GM18502 (cell line): ENCODE results near the gene TRIM66.

Experiments
- ATAC-seq: cut with Tn5 transposase; IDR thresholded peaks from one replicate; pipeline ENCODE4 v1.9.1; 2021; ENCODE audit warnings: mild to moderate bottlenecking; ENCODE audit not compliant: unreplicated experiment, poor library complexity

Gene TRIM66

DNA sequence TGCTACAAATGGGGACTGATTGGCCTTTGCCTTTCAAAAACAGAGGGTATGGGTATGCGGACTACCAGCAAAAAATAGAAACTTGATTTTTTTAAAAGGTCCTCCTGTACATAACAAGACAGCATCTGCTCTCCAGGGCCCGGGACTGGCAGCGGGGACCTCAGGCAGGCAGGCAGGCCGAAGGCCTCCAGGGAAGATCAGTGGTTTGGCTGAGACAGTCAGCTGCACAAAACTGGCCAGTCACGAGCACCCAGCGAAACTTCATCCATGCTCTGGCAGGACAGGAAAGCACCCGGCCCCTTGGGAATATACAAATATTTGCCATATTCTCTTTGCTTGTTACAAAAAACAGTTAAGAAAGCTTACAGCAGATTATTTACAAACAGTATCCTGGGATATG lies 11.1 kb upstream of the TRIM66 start:
- ATAC-seq, result no peak

DNA sequence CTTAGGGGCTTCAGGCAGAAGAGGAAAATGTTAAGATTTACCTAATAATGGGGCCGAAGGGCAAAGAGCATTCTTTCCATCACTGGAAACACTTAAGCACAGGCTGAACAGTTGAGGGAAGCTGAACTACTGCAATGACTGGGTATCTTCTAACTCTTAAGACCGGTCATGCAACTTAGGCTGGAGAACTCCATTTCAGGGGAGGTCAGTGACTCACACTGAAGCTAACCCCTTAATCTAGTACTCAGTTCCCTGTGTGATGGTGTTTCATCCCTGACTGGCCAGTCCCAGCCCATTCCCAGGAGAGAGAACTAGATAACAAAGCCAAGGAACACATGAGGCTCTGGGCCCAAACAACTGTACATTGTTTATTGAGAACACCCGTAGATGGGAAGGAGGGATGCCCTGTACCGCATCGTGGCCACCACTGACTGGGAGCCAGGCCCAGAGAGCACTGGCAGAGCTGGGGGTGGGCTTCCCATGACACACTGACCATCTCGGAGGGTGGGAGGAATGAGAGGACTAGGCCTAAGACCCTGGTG lies 10.6 kb upstream of the TRIM66 start:
- no peak for ATAC-seq

DNA sequence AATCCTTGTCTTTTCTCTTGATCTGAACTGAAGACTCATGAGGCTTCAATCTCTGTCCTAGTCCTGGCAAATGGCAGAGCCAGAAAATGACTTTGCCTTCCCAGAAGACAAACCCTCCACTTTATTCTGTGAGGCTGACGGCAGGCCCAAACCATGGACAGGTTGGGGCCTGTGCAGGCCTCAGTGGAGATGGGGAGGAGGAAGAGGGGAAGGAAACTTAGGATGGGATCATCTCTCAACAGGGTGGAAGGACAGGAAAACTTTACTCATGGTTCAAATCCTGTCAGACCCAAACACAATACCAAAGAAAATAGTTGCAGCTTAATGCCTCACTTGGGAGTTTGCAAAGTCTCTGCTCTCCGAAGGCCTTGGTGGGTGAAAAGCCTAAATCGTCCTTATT lies 10.0 kb upstream of the TRIM66 start:
- no peak for ATAC-seq

DNA sequence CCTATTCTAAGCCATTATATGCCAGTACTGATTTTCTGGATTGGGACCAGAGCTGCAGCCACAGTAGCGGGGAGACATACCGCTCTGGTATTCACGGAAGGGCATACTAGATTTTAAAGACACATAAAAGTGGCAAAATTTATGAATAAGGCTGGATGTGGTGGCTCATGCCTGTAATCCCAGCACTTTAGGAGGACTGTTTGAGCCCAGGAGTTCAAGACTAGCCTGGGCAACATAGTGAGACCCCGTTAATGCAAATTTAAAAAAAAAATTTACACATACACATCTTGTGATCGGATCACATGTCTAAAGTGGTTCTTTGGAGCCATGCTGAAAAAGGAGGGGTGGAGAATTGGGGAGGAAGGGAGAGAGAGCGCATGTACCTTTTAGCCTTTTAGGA lies 9.1 kb upstream of the TRIM66 start:
- no peak for ATAC-seq

DNA sequence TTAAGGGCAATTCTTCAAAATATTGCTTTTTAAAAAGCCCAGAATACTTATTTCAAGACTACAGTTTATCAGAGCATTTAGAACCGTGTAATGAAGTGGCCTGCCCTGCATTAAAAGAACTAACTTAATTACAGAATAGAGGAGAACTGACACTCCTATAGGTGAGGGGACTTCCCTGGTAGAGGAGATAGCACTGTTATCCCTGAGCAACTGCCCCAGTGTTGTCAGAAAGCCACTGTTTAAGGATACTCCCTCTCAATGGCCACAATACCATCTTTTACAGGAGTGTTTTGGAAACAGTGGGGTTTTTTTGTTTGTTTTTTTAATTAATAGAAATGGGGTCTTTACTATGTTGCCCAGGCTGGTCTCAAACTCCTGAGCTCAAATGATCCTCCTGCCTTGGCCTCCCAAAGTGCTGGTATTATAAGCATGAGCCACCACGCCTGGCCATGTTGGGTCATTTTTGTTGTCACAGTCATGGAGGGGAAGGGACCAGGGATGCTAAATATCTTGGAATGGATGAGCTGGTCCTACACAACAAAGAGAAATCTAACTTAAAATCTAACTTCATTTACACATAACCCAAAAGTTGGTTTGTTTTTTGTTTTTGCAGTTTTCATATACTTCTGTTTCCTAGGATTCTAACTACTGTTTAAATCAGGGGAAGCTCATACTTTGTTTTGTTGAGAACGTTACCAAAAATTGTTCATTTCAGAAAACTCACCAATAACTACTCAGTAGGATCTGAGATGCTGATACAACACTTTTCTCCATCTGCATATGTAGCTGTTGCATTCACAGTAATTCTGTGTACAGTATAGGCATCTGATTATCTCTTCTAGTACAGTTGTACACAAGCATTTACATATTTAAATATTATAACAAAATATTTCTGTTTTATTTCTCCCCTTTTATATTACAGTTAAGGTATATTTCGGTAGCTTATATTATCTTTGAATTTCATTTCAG lies 8.2 kb upstream of the TRIM66 start:
- no peak for ATAC-seq

GRCh38 chr11:8689726-8690255 lies 7.3 kb upstream of the TRIM66 start:
- ATAC-seq, result no peak

DNA sequence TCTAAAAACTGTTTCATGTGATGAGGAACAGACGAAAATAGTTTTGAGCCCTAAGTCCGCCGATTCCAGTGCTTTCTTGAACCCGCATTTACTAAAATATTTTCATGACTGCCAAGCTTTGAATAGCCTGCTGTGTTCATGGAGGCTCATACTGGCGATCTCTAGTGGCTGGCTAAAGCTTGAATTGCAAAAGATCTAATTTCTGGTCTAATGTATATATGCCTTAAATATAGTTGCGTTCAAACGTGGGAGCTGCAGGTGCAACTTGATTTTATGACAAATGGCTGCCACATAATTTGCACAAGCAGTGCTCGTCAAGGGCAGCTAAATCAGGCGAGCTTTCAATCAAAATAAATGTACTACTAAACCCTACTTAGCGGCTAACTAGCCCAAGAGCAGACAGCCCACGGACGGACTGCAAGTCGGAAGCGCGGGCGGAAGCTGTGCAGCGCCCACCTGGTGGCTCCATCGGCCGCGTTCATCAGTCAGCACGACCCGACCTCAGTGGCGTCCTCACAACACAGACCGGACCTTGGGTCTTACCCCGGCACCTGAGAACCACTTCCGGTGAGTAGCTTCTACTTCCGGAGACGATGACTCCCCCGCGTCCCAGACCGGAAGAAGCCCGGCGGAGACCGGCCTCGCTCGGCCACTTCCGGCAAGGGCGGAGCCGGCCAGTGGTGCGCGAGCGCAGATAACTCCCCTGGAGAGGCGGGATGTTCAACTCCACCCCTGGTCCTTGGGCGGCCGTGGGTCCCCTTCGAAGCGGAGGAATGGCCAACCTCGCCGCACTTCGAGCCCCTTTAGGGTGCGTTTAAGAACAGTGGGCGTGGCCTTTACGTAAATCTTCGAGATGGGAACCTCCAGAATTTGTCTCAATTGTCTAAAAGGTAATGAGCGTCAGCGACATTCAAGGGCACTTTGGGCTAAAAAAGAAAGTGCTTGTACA lies 6.2 kb upstream of the TRIM66 start:
- peak; percentile 92 for ATAC-seq

DNA sequence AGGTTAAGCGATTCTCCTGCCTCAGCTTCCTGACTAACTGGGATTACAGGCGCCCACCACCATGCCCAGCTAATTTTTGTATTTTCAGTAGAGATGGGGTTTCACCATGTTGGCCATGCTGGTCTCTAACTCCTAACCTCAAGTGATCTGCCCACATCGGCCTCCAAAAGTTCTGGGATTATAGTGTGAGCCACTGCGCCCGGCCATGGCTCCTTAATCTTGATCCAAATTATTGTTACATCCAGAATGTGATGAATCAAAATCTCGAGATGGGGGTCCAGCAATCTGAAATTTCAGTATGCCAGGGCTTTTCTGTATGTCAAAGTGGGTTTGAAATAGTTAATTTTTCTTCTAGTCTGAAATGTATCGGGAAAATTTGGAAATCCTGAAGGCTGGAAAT lies 3.9 kb upstream of the TRIM66 start:
- ATAC-seq, result no peak

DNA sequence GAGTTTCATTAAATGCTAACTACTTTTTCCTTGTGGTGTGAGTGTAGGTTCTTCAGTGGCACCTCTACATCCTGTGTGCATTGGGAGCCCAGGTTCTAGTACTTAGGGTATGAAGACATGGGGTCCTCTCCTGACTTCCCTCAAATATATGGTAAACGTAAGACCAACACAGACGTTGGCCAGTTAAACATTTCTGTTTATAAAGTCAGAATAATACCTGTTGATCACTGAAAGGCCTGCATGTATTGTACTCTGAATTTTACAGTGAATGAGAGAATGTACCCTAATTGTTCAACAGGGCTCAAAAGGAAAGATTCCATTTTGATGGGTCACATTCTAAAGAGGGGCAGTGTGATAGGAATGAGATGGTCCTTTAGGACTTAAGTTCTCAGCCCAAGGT lies 3.4 kb upstream of the TRIM66 start:
- no peak for ATAC-seq

DNA sequence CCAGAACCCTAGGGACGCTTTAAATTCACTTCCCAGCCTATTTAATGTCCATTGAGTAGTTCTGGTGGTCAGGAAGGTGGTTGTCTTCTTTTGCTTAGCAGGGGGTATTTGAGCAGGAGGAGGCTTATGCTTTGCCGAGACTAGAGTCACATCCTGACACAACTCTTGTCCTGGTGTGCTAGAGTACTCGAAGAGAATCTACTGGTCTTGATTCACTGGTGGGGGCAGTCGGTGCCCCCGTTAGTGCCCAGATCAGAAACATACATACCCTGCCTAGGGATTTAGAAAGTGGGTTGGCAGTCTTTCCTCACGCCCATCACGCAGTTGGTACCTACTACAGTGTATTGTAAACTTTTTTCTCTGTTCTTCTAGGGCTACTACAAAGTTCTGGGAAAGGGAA lies 2.8 kb upstream of the TRIM66 start:
- ATAC-seq, result no peak

DNA sequence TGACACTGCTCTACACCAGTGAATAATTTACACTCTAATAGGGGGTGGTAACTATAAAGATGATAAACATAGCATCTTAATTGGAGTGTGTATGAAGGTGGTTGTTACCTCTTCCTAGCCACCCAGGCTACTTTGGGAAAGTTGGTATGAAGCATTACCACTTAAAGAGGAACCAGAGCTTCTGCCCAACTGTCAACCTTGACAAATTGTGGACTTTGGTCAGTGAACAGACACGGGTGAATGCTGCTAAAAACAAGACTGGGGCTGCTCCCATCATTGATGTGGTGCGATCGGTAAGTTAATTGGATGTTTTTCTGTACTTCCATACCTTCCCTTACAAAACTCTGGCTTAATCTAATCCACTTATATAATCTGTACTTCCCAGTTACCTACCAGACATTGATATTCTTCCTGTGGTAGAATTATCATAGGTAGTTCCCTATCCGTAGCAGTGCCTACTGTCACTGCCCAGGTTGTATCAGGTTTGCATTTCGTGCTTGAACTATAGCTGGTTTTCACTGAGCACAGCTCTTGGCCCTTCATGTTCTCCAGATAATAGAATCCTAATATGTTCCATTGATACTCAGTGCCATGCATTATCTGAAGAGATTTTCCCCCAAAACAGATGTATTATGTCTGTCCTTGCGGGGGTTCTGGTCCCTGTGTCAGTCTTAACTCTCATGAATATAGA lies 2.3 kb upstream of the TRIM66 start:
- ATAC-seq, result no peak

DNA sequence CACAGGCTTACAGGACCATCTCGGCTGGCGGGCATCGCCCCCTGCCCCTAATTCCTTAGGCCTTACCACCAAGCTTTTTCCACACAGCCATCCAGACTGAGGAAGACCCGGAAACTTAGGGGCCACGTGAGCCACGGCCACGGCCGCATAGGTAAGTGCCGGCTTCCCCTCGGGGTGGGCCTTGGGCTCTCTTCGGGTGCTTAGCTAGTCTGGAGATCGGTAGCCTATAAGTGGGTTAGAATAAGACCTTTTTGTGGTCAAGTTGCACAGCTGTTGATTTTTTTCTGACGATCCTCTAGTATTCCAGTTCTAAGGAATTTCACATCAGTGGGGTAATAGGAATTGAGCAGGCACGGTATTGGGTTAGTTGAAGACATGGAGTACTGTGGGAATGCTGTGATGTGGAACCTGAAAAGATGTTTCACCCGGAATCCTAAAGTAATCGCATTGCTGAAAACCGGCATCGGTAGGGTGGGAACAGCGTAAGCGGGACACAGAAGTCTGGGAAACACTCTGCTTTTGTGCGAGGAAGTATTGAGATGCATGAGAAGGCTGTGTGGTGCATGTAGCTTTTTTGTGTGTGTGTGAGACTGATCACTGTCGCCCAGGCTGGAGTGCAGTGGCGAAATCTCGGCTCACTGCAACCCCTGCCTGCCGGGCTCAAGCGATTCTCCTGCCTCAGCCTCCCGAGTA lies 796 bp upstream of the TRIM66 start:
- no peak for ATAC-seq

GRCh38 chr11:8681837-8682302 lies 595 bp downstream of the TRIM66 start:
- no peak for ATAC-seq

GRCh38 chr11:8679006-8679405 lies 3.5 kb downstream of the TRIM66 start:
- ATAC-seq, result no peak

DNA sequence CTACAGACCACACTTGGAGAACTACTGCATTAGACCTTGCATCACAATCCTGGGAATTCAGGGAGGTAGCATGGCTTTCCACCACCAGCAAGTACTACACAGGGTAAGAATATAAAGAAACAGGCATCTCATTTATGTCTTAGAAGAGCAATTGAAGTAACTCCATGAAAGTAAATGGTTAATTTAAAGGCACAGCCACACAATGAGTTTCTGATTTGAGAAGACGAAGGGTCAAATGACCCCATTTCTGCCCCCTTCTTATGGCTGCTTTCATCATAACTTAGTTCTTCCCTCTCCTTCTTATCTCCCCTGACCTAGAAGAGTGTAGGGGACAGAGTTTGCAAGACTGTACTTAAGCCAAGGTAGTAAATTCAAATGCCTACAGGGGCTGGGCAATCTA lies 6.0 kb downstream of the TRIM66 start:
- no peak for ATAC-seq

DNA sequence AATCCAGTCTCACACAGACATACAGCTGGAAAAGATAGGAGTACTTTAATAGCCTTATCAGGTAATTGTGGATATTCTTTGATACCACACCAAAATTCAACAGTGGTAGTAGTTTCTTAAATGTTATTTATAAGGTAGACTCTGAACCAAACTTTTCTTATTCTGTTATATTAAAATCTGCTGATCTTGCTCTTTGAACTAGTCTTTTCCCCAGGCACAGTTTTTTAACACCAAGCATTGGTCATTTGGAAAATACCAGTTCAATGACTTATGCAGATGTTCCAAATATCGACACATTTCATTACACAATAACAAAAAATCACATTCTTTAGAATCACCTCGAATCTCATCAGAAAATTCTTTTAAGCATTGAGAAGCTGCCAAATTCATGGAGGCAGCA lies 7.6 kb downstream of the TRIM66 start:
- ATAC-seq, result no peak

DNA sequence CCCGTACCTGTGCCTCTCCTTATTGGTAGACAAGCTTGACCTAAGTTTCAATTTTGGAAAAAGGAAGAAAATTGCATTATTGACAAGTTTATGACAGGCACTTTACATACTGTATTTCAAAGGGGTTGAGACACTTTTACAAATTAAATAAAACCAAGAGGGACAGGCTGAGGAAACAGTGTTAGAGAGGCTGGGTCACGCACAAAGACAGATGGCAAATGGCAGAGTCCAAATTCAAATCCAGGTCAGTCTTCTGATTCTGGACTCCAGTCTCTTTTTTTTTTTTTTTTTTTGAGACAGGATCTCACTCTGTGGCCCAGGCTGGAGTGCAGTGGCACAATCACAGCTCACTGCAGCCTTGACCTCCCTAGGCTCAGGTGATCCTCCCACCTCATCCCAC lies 10.1 kb downstream of the TRIM66 start:
- ATAC-seq, result no peak

DNA sequence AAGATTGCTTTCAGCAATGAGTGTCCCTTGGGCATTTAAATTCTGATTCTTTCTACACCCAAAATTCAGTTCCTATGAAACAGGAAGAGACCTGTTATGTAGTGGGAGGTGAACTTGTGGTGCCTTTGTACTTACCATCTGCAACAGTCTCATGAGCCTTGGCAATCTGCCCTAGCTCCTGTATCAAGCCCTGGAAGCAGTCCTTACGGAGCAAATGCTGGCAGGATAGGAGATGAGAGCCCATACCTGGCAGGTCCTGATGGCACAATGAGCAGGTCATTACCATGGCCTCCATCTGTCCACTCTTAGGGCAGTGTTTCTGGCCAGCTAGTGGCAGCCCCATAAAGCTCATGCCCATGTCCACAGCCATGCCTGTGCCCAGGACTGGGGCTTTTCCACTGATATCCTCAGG lies 10.8 kb downstream of the TRIM66 start:
- ATAC-seq, result no peak

GRCh38 chr11:8671193-8671612 lies 11.3 kb downstream of the TRIM66 start:
- ATAC-seq, result no peak
